Measurements from ENCODE around the gene YPEL2.

YPEL2 gene

GRCh38 chr17:59342681-59343131 lies 11.3 kb downstream of the YPEL2 start:
- Histone ChIP-seq H3K36me3 (ENCODE audit: control insufficient read depth in 2 of 2, insufficient read depth in 1 of 2, low read length in 2 of 2) (no peaks in the 10 kb centered on the region), H3K27ac (ENCODE audit: extremely low read depth, low read depth, low read length) (no peak overlapping the region; the same call in 1 of the 2 replicates), H3K4me1 (ENCODE audit: control insufficient read depth, insufficient read depth, low read length) (peaks cover 1% of the 10 kb centered on the region), H3K4me3 (ENCODE audit: low read depth, low read length) (no peak overlapping the region), H3K9me3 (ENCODE audit: control insufficient read depth, insufficient read depth, low read depth, low read length) (no peaks in the 10 kb centered on the region)
- TF ChIP-seq IKZF3 (tag by site-specific recombination; IDR thresholded peaks at IDR 0.05) (no peak), ZNF639 (tag by site-specific recombination; IDR thresholded peaks at IDR 0.05) (no peak), PRDM2 (tag by site-specific recombination; IDR thresholded peaks at IDR 0.05; ENCODE audit: borderline replicate concordance) (no peak), PBX3 (CRISPR knock-in tag; IDR thresholded peaks at IDR 0.05) (no peak), GFI1B (tag by site-specific recombination; IDR thresholded peaks at IDR 0.05) (no peak), ZNF747 (tag by site-specific recombination; IDR thresholded peaks at IDR 0.05) (no peak), HOXC10 (CRISPR knock-in tag; IDR thresholded peaks at IDR 0.05) (no peak), ZNF660 (tag by site-specific recombination; IDR thresholded peaks at IDR 0.05) (no peak)
- ChIA-PET CTCF (interaction anchor here (1.3 kb wide), 1 partner anchor 10 kb away, joined by 5 read pairs; no protein-coding TSS in a partner anchor), POLR2A (interaction anchor here (0.6 to 1.1 kb wide), 2 partner anchors 10 to 23 kb away, joined by 3 to 4 read pairs; no protein-coding TSS in a partner anchor)

GRCh38 chr17:59345476-59345875 lies 14.0 kb downstream of the YPEL2 start:
- Histone ChIP-seq H3K4me1 (ENCODE audit: control insufficient read depth, insufficient read depth, low read length) (peaks cover 5% of the 10 kb centered on the region), H3K9me3 (ENCODE audit: control insufficient read depth, insufficient read depth, low read depth, low read length) (no peaks in the 10 kb centered on the region), H3K27ac (ENCODE audit: extremely low read depth, low read depth, low read length) (no peak overlapping the region), H3K4me3 (ENCODE audit: low read depth, low read length) (no peak overlapping the region), H3K36me3 (ENCODE audit: control insufficient read depth in 2 of 2, insufficient read depth in 1 of 2, low read length in 2 of 2) (no peaks in the 10 kb centered on the region)
- POLR2A ChIA-PET: no interaction called here
- CTCF ChIA-PET: interaction anchor here (0.8 kb wide), 1 partner anchor 34 kb away, joined by 3 read pairs; no protein-coding TSS in a partner anchor
- no peak for TF ChIP-seq OSR2 (tag by site-specific recombination; IDR thresholded peaks at IDR 0.05)

GRCh38 chr17:59346341-59346740 lies 14.9 kb downstream of the YPEL2 start:
- no peaks in the 10 kb centered on the region for H3K36me3 ChIP-seq (ENCODE audit: control insufficient read depth in 2 of 2, insufficient read depth in 1 of 2, low read length in 2 of 2)
- peaks cover 5% of the 10 kb centered on the region for H3K4me1 ChIP-seq (ENCODE audit: control insufficient read depth, insufficient read depth, low read length)
- no peaks in the 10 kb centered on the region for H3K9me3 ChIP-seq (ENCODE audit: control insufficient read depth, insufficient read depth, low read depth, low read length)
- CTCF ChIA-PET: interaction anchor here (1.2 kb wide), 1 partner anchor 16 kb away, joined by 4 read pairs; no protein-coding TSS in a partner anchor
- POLR2A ChIA-PET: no interaction called here
- H3K27ac ChIP-seq (ENCODE audit: extremely low read depth, low read depth, low read length): no peak overlapping the region
- no peak for TF ChIP-seq GLI4 (tag by site-specific recombination; IDR thresholded peaks at IDR 0.05)
- TF ChIP-seq ZNF610 (tag by site-specific recombination; IDR thresholded peaks at IDR 0.05; ENCODE audit: borderline replicate concordance): no peak
- no peak for TF ChIP-seq ZNF155 (tag by site-specific recombination; IDR thresholded peaks at IDR 0.05)
- TF ChIP-seq ZNF169 (tag by site-specific recombination; IDR thresholded peaks at IDR 0.05): no peak
- no peak for TF ChIP-seq ZNF623 (tag by site-specific recombination; IDR thresholded peaks at IDR 0.05)
- TF ChIP-seq ZNF121 (tag by site-specific recombination; IDR thresholded peaks at IDR 0.05): no peak
- TF ChIP-seq ZNF585B (tag by site-specific recombination; IDR thresholded peaks at IDR 0.05): no peak
- TF ChIP-seq ZNF146 (tag by site-specific recombination; IDR thresholded peaks at IDR 0.05): no peak
- no peak for TF ChIP-seq BCL11B (tag by site-specific recombination; IDR thresholded peaks at IDR 0.05; ENCODE audit: low read depth)
- TF ChIP-seq ZNF423 (tag by site-specific recombination; IDR thresholded peaks at IDR 0.05): no peak
- H3K4me3 ChIP-seq (ENCODE audit: low read depth, low read length): no peak overlapping the region

Measured in HEK293 (cell line).